NCI-H2171 (cell line): Measurements from ENCODE around the gene AGT.
"Not testable (repeated sequence)": the region's sequence is repeated elsewhere in the genome, so short reads cannot be mapped to it uniquely, and the experiment has no call there.

Source experiments
- DNase-seq: peaks from one replicate; lab custom pipeline; 2025; lab: John Stamatoyannopoulos, UW

AGT gene

GRCh38 chr1:230707732-230708630 is 5.9 kb downstream of the AGT start:
- no peak for DNase-seq

GRCh38 chr1:230706887-230707731 is 6.8 kb downstream of the AGT start:
- no peak for DNase-seq

GRCh38 chr1:230706020-230706699 is 7.8 kb downstream of the AGT start:
- DNase-seq: no peak

- DNase-seq: no peak
These were observed 8.5 kb downstream of the AGT start for GRCh38 chr1:230705289-230706019.

GRCh38 chr1:230704830-230705229 is 9.1 kb downstream of the AGT start:
- no peak for DNase-seq

GRCh38 chr1:230703679-230704385 is 10.1 kb downstream of the AGT start:
- no peak for DNase-seq

GRCh38 chr1:230702934-230703678 is 10.8 kb downstream of the AGT start:
- DNase-seq: no peak

GRCh38 chr1:230701895-230702768 is 11.8 kb downstream of the AGT start:
- no peak for DNase-seq

- DNase-seq: no peak
These were observed 12.5 kb downstream of the AGT start for GRCh38 chr1:230701434-230701833.

- DNase-seq: no peak
These were observed 13.8 kb downstream of the AGT start for GRCh38 chr1:230700132-230700531.

- DNase-seq: no peak
These were observed 14.2 kb downstream of the AGT start for GRCh38 chr1:230699716-230700115.

GRCh38 chr1:230698964-230699363 is 15.0 kb downstream of the AGT start:
- DNase-seq: not testable (repeated sequence)

GRCh38 chr1:230698130-230698529 is 15.8 kb downstream of the AGT start:
- DNase-seq: no peak

GRCh38 chr1:230696722-230697437 is 17.0 kb downstream of the AGT start:
- DNase-seq: no peak

- DNase-seq: no peak
These were observed 17.7 kb downstream of the AGT start for GRCh38 chr1:230696218-230696617.

- DNase-seq: no peak
These were observed 18.9 kb downstream of the AGT start for GRCh38 chr1:230694991-230695390.

GRCh38 chr1:230694464-230694863 is 19.5 kb downstream of the AGT start:
- DNase-seq: no peak

- DNase-seq: no peak
These were observed 20.1 kb downstream of the AGT start for GRCh38 chr1:230693777-230694176.

- no peak for DNase-seq
These were observed 20.7 kb downstream of the AGT start for GRCh38 chr1:230693221-230693620.
